Iris pigment epithelial cell (primary cell): ENCODE data around the gene EVA1C.
A peak's percentile ranks its signal among the peaks of the same experiment; 100 is the strongest.
"Not testable (repeated sequence)": the region's sequence is repeated elsewhere in the genome, so short reads cannot be mapped to it uniquely, and the experiment has no call there.

Experiments used
- DNase-seq: peaks from one replicate; pipeline ENCODE4 v3.0.0-alpha.2; 2011; ENCODE audit warnings: low read depth

EVA1C gene, protein sequence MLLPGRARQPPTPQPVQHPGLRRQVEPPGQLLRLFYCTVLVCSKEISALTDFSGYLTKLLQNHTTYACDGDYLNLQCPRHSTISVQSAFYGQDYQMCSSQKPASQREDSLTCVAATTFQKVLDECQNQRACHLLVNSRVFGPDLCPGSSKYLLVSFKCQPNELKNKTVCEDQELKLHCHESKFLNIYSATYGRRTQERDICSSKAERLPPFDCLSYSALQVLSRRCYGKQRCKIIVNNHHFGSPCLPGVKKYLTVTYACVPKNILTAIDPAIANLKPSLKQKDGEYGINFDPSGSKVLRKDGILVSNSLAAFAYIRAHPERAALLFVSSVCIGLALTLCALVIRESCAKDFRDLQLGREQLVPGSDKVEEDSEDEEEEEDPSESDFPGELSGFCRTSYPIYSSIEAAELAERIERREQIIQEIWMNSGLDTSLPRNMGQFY

DNA sequence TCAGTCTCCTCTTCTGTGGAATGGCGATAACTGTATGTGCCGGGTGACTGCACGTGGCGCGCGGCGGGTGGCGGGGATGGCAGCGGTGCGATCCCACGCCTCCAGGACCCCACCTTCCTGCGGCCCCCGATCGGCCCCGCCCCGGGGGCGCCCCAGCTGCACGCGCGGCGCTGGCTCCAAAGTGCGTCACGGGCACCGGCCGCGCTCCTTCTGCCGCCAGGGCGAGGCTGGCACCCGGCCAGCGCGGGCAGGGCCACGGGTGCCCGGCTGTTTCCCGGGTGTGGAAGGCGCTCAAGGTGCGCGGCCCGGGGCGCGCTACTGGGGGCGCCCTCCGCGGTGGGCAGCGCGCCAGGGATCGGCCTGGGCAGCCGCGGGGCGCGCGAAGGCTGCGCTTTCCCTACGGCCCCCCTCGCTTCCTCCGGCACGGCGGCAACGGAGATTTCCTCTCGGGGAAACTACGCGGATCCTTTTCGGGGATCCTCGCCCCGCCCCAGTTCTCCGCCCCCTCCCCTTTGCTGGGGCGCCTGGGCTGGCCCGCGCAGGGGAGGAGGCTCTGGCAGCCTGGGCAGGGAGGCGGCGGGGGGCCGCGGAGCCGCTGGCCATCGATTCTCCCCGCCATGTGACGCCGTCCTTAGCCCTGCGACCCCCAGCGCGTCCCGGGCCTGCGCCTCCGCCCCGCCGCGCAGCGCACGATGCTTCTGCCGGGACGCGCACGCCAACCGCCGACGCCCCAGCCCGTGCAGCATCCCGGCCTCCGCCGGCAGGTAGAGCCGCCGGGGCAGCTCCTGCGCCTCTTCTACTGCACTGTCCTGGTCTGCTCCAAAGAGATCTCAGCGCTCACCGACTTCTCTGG is at the start of gene EVA1C:
TSS of gene EVA1C (plus strand) at position 545 of the 853 bp plus-strand sequence. CDS start at position 693, 148 bp downstream.
- peak; percentile 30 for DNase-seq

DNA sequence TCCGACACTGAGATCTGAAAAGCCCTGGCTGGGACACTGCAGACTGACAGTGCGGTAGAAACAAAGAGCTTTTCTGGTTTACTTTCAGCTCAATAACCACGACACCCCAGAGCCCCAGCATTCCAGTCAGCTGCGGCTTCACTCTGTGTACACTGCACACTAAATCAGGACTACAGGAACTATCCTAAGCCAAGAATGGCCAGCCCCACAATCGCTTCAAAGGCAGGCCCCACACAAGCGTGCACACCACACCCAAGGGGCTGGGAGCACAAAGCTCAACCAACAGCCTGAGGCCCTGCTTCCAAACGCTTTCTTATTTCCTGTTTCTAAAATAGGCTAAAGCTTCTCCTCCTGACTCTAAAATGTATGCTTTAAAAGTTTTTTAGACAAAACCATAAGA is 48.1 kb upstream of the EVA1C start:
- peak; percentile 64 for DNase-seq

DNA sequence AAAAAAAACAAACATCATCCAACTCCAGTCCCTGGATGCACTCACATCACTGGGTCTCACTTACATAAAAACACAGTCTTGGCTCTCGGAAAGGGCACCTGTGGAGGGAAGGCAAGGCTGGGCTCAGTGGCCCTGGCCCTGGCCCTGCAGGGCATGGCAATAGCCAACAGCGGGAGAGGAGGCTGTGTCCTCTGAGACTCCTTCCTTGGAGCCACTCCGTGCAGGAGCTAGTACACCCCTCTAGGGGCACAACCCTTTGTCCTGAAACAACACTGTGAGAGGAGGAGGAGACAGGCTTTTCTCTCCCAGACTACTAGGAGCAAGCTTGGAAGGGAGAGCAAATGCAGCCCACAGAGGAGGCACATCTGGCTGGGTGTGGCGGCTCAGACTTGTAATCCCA is 47.7 kb upstream of the EVA1C start:
- DNase-seq, result no peak

DNA sequence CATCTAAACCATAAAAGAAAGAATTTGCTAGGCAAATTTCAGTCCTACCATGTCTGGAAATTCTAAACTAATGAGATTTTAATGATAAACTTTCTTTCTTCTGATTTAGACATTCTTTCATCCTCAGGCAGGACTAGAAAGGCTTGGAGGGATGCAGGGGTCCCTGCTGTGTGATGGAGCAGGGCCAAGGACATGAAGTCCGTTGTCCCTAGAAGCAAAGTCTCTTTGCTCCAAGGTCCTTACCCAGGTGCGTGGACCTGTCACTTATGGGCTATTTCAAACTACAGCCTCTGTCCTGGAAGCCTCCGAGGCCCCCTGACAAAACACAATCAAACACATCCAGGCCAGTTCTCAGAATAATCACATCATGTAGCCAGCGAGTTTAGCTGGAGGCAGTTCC is 46.3 kb upstream of the EVA1C start:
- DNase-seq, result no peak

DNA sequence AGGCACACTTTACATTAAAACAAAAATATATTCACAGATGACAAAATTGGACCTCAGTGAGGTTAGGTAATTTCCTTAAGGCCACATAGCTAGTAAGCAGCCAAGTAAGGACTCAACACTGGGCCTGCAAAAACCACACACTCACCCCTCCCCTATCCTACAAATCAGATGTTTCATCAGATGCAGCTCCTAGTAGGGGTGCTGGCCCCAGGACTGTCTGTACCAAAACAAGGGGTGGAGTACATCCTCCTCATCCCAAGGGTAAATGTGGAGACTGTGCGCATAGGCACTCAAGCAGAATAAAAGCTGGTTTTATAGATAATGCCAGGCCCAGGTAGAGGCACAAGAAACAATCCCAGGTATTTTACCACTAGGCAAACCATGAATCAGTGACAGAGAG is 45.3 kb upstream of the EVA1C start:
- DNase-seq, result peak; percentile 73

DNA sequence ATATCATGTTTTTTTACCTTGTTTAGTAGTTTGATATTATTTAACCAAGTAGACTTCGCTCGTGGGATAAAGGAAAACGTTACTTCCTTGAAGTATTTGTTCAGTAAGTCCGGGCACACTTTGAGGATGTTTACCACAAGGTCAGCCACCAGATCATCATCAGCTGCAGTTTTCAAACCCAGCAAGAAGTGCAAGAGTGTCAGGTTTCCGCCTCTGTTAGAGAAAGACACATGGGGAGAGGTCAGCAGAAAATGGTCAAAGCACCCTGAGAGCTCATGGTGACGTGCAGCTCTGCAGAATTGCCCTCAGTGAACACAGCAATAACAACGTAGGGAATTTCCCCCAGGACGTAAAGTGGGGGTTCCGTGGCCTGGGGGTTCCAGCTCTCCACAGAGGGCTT is 44.1 kb upstream of the EVA1C start:
- peak; percentile 96 for DNase-seq

DNA sequence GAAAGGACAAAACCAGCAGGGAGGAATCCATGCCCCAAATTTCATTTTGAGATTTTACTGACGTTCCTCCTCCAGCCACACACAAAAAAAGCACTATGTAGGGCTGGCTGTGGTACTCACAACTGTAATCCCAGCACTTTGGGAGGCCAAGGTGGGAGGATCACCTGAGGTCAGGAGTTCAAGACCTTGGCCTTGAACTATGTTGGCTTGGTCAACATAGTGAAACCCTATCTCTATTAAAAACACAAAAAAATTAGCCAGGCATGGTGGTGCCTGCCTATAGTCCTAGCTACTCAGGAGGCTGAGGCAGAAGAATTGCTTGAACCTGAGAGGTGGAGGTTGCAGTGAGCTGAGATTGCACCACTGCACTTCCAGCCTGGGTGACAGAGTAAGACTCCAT is 43.5 kb upstream of the EVA1C start:
- DNase-seq, result not testable (repeated sequence)

DNA sequence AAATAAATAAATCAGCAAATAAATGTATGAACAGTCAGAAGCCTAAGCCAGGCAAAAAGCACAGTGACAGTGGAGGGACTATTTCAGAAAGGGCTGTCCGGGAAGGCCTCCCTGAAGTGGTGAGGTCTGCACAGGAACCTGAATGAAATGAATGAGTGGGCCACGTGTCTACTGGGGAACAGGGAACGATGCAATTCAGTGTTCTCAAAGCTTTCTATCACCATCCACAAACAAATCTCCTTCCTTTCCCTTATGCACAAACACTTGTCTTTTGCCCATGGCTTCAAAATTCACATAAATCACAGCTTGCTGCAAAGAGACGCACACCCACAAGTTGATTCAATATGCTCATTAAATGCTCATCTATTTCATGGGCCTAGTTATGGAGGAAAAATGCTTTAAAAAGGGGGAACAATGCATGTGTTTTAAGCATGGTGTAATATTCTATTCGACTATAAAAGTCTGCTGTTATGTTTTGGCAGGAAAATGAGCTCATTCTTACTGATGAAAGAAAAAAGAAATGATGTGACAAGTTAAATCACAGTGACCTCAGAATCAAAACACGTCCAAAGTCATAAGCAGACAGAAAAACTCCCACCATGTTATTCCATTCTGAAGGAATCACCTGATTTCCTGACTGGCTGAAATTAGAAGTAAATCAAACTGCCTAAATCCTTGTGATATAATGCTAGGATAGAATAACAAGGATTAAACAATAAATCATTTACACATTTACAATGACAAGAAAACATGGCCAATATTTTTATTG is 41.3 kb upstream of the EVA1C start:
- peak; percentile 38 for DNase-seq

DNA sequence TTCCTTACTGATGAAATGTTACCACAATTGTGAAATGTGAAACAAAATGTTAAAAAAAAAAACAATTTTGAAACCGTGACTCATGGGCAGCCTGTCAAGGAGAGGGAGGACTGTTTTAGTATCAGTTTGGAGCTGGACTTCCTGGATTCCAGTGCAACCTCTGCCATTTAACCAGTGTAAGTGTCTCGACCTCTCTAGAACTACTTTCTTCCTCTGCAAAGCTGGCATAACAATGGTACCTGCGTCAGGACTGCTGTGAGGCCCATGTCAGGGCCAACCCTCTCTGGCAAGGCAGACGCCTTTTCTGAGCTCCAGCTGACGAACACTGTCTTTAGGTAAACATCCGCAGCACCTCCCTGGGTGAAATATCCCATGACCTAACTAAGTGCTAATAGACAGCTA is 40.6 kb upstream of the EVA1C start:
- DNase-seq, result peak; percentile 90

DNA sequence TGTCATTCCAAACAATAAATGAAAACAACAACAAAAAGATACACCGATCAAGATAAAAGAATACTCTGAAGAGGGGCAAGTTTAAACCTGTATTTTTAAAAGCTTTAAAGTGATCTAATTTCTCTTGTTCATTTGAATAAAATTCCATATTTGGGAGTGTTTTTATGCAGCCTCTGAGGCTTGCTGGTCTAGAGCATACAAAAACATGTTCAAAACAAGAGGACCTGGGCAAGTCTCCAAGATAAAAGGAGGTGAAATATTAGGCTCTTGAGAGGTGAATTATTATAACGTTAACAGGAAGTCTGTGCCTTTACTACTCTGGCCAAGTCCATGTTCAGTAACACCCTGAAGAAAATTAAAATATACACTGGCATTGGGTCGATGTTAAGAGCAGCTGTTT is 39.8 kb upstream of the EVA1C start:
- DNase-seq, result peak; percentile 72

DNA sequence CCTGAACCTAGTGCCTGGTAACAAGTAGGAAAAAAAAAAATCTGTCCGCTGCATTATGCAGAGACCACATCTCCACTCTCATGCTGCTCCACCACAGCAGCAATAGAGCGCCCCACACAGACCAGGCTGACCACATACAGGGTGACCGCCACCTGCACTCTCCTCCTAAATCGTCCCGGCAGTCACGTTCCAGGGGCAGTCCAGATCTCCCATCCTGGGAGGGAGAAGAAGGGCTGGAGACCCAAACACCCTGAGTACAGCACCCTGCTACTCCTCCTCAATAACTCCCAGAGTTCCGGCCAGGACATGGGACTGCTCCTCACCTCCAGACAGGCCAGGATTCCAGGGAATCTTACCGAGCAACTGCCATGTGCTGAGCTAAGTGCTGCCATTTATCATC is 35.0 kb upstream of the EVA1C start:
- DNase-seq, result no peak

DNA sequence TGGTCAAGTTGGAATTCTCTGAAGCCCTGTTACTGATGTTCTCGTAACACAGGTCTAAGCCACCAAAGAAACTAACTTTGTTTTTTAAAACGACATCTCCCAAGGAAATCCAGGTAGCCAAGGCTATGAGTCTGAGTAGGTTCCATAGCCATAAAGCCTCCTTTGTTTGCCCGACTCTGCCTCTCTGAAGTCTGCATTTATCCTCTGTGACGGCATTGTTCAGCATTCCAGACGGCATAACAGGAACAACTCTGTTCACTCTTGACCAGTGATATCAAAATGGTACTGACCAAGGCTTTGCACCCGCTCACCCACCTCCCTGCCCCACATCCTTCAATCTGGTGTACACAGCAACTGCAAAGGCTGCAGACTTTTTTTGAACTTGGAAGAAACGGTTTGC is 34.5 kb upstream of the EVA1C start:
- DNase-seq, result no peak

DNA sequence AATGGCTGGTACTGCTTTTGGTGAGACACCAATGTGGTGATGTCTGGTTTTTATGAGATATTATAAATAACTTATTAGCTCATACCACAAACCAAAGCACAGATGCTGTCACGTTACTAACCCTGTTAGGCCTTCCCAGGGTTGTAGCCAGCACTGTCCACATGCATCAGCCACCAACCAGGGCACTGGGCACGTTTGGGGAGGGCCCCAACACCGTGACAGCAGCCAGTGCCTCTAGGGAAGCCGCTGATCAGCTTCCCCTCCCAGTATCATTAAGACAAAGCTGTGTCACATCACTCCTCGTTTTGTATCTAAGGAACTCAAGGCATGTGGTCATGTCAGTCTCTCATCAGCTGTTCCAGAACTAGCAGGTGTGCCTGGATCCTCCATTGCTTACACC is 33.5 kb upstream of the EVA1C start:
- no peak for DNase-seq

DNA sequence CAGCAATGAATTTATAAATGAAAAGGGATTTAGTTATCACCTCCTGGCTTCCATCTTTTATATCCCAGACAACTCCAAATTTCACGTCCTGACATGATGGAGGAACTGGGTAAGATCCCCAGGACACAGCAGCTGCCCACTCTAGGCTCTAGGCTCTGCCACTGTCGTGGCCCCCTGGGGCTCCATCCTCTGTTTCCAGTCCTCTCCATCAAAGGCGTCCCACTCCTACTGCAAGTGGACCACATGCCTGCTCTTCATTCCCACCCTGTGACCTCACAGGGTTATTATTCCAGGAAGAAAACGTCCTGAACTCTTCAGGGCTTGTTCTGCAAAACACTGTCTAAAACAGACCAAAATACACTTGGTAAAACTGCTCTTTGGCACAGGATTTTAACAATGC is 31.6 kb upstream of the EVA1C start:
- DNase-seq, result no peak

DNA sequence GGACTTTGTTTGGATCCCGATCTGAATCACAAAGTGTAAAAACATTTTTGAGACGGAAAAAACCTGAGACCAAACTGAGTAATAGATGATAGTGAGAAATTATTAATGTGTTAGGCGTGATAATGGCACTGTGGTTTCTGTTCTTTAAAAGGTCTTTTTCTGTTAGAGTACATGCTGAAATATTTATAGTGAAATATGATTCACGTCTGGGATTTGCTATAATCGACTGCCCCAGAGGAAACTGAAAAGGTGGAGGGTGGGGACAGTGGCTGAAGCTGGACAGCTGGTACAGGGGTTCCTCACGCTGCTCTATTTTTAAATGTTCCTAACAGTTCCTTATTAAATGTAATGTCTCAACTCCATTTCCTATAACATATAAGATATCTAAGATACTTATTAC is 30.9 kb upstream of the EVA1C start:
- DNase-seq, result no peak

DNA sequence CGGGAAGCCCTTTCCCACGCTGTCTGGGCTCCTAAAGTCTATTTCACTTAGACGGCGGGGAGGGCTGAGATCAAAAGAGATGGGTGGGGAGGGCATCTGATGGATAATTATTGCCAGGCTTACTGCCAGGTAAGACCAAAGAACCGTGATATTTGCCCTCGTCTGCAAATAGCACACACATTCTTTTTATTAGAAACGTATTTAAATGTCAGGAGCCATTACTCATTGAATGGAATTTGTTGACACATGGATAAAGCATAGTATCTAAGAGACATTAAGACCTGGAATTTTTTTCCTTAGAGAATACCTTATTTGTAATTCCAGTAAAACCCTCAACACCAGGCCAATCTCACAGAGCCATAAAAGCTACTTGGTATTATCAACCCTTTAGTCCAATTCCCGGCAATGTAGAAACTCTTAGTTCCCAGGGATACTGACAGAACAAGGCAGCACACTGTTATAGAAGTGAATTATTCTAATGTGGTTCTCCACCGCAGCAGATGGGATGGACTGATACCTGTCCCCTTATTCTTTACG is 30.3 kb upstream of the EVA1C start:
- DNase-seq, result peak; percentile 73

DNA sequence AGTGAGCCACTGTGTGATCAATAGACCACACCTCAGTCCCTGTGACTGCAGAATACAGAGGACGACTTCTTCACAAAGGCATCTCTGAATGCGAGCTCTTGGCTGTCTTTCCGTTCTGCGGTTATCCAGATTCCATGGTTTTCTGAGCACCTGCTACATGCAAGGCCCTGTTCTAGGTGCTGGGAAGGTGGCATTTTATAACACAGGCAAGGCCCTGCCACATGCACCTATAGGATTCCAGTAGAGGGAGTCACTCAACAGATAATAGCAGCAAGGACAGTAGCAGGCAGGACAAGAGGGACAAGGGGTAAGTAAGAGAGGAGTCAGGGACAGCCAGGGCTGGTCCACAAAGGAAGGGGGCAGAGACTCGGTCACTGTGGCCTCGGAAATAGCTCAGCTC is 28.7 kb upstream of the EVA1C start:
- DNase-seq, result no peak

DNA sequence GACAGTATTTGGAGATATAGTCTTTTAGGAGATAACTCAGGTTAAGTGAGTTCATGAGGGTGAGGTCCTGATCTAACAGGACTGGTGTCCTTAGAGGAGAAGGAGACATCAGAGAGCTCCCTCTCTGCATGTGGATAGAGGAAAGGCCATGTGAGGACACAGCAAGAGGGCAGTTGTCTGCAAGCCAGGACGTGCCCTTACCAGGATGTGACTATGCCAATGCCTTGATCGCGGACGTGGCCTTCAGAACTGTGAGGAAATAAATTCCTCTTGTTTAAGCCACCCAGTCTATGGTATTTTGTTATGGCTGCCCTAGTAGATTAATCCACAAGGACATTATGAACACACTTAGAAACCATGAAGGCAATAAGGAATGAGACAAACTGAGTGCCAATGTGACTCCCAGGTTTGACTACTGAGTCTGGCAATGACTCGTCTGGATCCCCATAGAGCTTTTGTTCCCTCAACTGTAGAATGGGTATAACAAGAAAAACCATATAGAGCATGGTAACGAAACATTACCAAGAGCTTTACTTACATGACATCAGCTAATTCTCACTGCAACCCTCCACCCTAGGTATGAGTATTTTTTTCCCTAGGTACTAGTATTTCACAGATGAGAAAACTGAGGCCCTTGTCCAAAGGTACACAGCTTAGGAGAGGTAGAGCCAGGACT is 26.2 kb upstream of the EVA1C start:
- peak; percentile 36 for DNase-seq

DNA sequence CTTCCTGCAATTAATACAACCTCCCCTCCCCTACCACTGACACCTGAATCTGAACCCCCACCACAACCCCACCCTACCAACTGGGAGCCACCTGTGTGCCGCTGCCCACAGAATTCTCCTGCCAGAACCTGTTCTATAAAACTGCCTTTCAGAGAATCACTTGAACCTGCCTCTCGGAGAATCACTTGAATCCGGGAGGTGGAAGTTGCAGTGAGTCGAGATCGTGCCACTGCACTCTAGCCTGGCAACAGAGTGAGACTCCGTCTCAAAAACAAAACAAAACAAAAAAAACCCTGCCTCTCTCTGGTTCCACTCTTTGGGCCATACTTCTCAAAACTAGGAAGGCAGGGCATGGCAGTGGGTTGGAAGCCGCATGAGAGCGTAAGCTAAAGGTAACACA is 25.4 kb upstream of the EVA1C start:
- DNase-seq, result no peak

DNA sequence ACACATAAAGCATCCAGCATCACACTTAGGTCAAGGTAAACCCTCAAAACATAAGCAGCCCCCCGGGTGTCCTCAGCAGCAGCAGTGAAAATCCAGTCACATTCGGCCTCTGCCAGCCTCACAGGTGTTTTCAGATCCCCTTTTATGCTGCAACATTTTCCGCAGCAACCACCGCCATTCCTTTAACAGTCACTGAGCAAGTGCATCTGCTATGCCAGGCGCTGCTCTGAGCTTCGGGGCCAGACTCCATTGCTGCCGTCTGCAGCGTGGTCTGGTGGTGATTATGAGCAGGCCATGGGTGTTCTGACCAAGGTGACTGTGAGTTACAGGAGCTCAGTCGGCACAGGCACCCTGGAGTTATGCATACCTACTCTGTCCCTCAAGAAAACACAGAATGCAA is 24.2 kb upstream of the EVA1C start:
- DNase-seq, result no peak

DNA sequence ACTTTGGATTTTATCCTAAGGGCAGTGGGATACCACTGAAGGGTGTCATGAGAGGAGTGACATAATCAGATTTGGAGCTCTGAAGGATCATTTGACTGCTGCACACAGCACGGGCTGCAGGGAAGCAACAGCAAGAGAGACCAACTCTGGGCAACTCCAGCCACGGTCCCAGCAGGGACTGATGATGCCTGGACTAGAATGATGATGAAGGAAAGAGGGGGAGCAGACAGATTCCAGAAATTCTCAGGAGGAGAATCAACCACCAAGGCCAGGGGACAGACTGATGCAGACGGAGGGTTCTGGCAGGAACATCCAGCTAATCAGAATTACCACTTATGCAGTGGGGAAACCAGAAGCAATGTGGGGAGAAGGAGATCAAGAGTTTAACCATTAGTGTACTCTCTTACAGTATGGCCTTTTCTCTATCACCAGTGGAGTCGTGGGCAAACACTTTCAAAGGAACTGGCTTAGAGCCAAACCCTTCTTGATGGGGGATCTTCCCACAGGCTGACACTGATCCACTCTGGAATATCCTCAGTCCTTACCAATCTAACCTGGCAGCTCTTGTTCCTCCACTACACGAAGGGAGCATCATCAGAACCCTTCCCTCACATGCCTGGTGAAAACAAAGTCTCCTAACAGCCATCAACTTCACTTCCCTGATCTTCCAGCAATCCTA is 23.0 kb upstream of the EVA1C start:
- DNase-seq, result peak; percentile 72
